ENCODE data around the gene HENMT1.
"Not testable (repeated sequence)": the region's sequence is repeated elsewhere in the genome, so short reads cannot be mapped to it uniquely, and the experiment has no call there.

Gene HENMT1

GRCh38 chr1:108706643-108707042 lies 45.8 kb upstream of the HENMT1 start:
- no peak for ATAC-seq
- TF ChIP-seq BACH2 (CRISPR knock-in tag; IDR thresholded peaks at IDR 0.05; ENCODE audit: borderline replicate concordance) (no peak), RARB (CRISPR knock-in tag; IDR thresholded peaks at IDR 0.05) (no peak), GLIS3 (CRISPR knock-in tag; IDR thresholded peaks at IDR 0.05) (no peak), TCF4 (CRISPR knock-in tag; IDR thresholded peaks at IDR 0.05; ENCODE audit: borderline replicate concordance) (no peak)

DNA sequence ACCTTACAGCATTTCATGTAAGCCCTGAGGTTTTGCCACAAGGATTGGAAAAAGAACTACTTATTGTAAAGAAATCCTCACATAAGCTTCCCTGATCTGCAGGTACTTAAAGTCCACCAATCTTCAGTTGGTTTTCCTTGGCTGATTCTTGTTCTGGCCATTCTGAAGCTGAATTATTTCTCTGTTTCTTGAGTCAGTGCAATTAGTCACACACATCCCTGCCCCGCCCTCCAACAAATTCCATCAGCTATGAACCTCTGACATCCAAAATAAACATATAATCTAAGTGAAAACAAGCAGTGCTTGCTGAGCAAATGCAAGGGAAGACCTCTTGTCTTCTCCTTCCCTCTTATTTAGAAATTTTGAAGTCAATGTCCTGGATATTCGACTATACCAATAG lies 43.6 kb upstream of the HENMT1 start:
- peak; percentile 59 for ATAC-seq
- no peak for TF ChIP-seq ZNF565 (CRISPR knock-in tag; conservative IDR thresholded peaks at IDR 0.05; ENCODE audit: low read depth)
- TF ChIP-seq ZC3H10 (CRISPR knock-in tag; IDR thresholded peaks at IDR 0.05), result no peak
- no peak for TF ChIP-seq ZFP3 (CRISPR knock-in tag; IDR thresholded peaks at IDR 0.05)
- TF ChIP-seq POU6F1 (CRISPR knock-in tag; IDR thresholded peaks at IDR 0.05; ENCODE audit: borderline replicate concordance, low read depth), result no peak

- no peak; the same call in none of the 3 replicates for ATAC-seq
- TF ChIP-seq TOX (CRISPR knock-in tag; IDR thresholded peaks at IDR 0.05; ENCODE audit: borderline replicate concordance), result no peak
Measured at GRCh38 chr1:108703939-108704338, 43.0 kb upstream of the HENMT1 start.

DNA sequence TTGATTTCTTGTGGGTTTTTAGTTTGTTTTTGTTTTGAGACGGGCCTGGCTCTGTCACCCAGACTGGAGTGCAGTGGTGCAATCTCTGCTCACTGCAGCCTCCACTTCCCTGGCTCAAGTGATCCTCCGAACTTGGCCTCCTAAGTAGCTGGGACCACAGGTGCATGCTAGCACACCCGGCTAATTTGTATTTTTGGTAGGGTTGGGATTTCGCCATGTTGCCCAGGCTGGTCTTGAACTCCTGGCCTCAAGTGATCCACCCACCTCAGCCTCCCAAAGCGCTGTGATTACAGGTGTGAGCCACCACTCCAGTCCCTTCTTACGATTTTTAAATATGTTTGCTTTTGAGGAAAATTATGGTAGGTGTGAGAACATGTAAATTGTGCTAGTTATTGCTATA lies 41.2 kb upstream of the HENMT1 start:
- not testable (repeated sequence) for ATAC-seq

- TF ChIP-seq RARB (CRISPR knock-in tag; IDR thresholded peaks at IDR 0.05), result no peak
- no peak for TF ChIP-seq BACH2 (CRISPR knock-in tag; IDR thresholded peaks at IDR 0.05; ENCODE audit: borderline replicate concordance)
- no peak for TF ChIP-seq POU6F1 (CRISPR knock-in tag; IDR thresholded peaks at IDR 0.05; ENCODE audit: borderline replicate concordance, low read depth)
- TF ChIP-seq PATZ1 (CRISPR knock-in tag; IDR thresholded peaks at IDR 0.05; ENCODE audit: borderline replicate concordance), result no peak
- no peak for TF ChIP-seq CREB5 (CRISPR knock-in tag; IDR thresholded peaks at IDR 0.05; ENCODE audit: low read depth)
- no peak for TF ChIP-seq ARNTL (CRISPR knock-in tag; IDR thresholded peaks at IDR 0.05; ENCODE audit: borderline replicate concordance, low read depth)
- TF ChIP-seq CSRNP3 (CRISPR knock-in tag; IDR thresholded peaks at IDR 0.05), result no peak
- ATAC-seq, result no peak
Measured at GRCh38 chr1:108701176-108701849, 40.4 kb upstream of the HENMT1 start.
